ENCODE data around the gene SEMA3B. TPM values are rescaled to one million over a fixed set of nuclear protein-coding genes. Genes with fewer than 3 reads are reported as not detected.
A peak's percentile ranks its signal among the peaks of the same experiment; 100 is the strongest.
"Not testable (repeated sequence)": the region's sequence is repeated elsewhere in the genome, so short reads cannot be mapped to it uniquely, and the experiment has no call there.

SEMA3B gene
- total and polyA plus RNA-seq, 12 donors = 6.0 to 496 (median 224) TPM

GRCh38 chr3:50276762-50277101 is 7.8 kb downstream of the SEMA3B start:
- H3K4me3 ChIP-seq = no peak overlapping the region

GRCh38 chr3:50278123-50278879 is 9.4 kb downstream of the SEMA3B start:
- Histone ChIP-seq H3K27ac (no peak overlapping the region), H3K36me3 (replicated peaks in 1 of 2) (peaks cover 0 to 33% of the 10 kb centered on the region in 2 donors), H3K9me3 (replicated peaks in 1 of 3) (no peaks in the 10 kb centered on the region), H3K4me3 (no peak overlapping the region), H3K4me1 (replicated peaks in 1 of 2) (peaks cover 5 to 18% of the 10 kb centered on the region in 2 donors), H3K27me3 (peaks cover 4% of the 10 kb centered on the region)
- intact Hi-C loops (cut with DNase I) = loop anchor here in 1 of 2 donors (5.0 to 10.0 kb wide), 2 partner anchors 86 to 154 kb away; partner anchors contain the start of gene GNAT1
- TF ChIP-seq POLR2A (IDR thresholded peaks at IDR 0.05) = no peak
- DNase-seq = no peak
- 81 to 87% (median 85%) methylated on average over 3 to 4 of the region's 4 CpGs for WGBS, 4 donors

More at GRCh38 chr3:50276762-50277101, 7.8 kb downstream of the SEMA3B start:
- intact Hi-C loops (cut with DNase I) = loop anchor here in 1 of 2 donors (5.0 to 10.0 kb wide), 2 partner anchors 84 to 152 kb away; partner anchors contain the start of gene GNAT1
- WGBS, 4 donors = 85 to 90% (median 86%) methylated on average over 14 to 17 of the region's 17 CpGs
- no peak overlapping the region for H3K27ac ChIP-seq
- TF ChIP-seq CTCF (IDR thresholded peaks at IDR 0.05) = no peak
- no peak for TF ChIP-seq POLR2A (IDR thresholded peaks at IDR 0.05)
- peaks cover 4% of the 10 kb centered on the region for H3K27me3 ChIP-seq
- no peaks in the 10 kb centered on the region for H3K9me3 ChIP-seq (replicated peaks in 1 of 3)
- peak in 1 of 7 donors; percentile 12 for DNase-seq
- H3K4me1 ChIP-seq (replicated peaks in 1 of 2) = peaks cover 10 to 33% of the 10 kb centered on the region in 2 donors
- peaks cover 0 to 33% of the 10 kb centered on the region in 2 donors for H3K36me3 ChIP-seq (replicated peaks in 1 of 2)

- Histone ChIP-seq H3K4me1 (replicated peaks in 1 of 2) (peaks cover 0 to 12% of the 10 kb centered on the region in 2 donors), H3K27me3 (peaks cover 4% of the 10 kb centered on the region), H3K4me3 (no peak within 1 kb of the TSS), H3K36me3 (replicated peaks in 1 of 2) (peaks cover 0 to 27% of the 10 kb centered on the region in 2 donors), H3K27ac (no peak within 1 kb of the TSS), H3K9me3 (replicated peaks in 1 of 3) (no peaks in the 10 kb centered on the region)
- TF ChIP-seq POLR2A (IDR thresholded peaks at IDR 0.05) (no peak), CTCF (IDR thresholded peaks at IDR 0.05) (no peak)
- 40 to 100% (median 44%) methylated on average over 1 to 2 of the region's 2 CpGs for WGBS, 4 donors
- DNase-seq = peak in 1 of 7 donors; percentile 21
- intact Hi-C loops (cut with DNase I) = loop anchor here in 1 of 2 donors (5.0 to 10.0 kb wide), 2 partner anchors 87 to 154 kb away; partner anchors contain the start of gene GNAT1
Measured at GRCh38 chr3:50278880-50279224, 9.9 kb downstream of the SEMA3B start, which contains the start of gene LSMEM2. Gene LSMEM2, plus strand, starts transcription at chr3:50279087. Its CDS starts 27 bp downstream, at chr3:50279114.

- peaks cover 0 to 7% of the 10 kb centered on the region in 2 donors for H3K4me1 ChIP-seq (replicated peaks in 1 of 2)
- H3K27me3 ChIP-seq = peaks cover 4% of the 10 kb centered on the region
- H3K27ac ChIP-seq = no peak overlapping the region
- intact Hi-C loops (cut with DNase I) = loop anchor here (5.0 to 10.0 kb wide), 2 partner anchors 87 to 155 kb away; partner anchors contain the start of gene GNAT1 (in 1 of the 2)
- DNase-seq = peak in 2 of 7 donors; percentile 8 to 21
- 88 to 95% (median 91%) methylated on average over 6 to 8 of the region's 8 CpGs for WGBS, 4 donors
- TF ChIP-seq POLR2A (IDR thresholded peaks at IDR 0.05) (no peak), CTCF (IDR thresholded peaks at IDR 0.05) (no peak)
- peaks cover 0 to 24% of the 10 kb centered on the region in 2 donors for H3K36me3 ChIP-seq (replicated peaks in 1 of 2)
- no peak overlapping the region for H3K4me3 ChIP-seq
- H3K9me3 ChIP-seq (replicated peaks in 1 of 3) = no peaks in the 10 kb centered on the region
Measured at GRCh38 chr3:50279255-50280016, 10.5 kb downstream of the SEMA3B start.

- DNase-seq; H3K4me1 ChIP-seq (replicated peaks in 1 of 2); H3K27me3 ChIP-seq; H3K27ac ChIP-seq; H3K4me3 ChIP-seq; H3K9me3 ChIP-seq (replicated peaks in 1 of 3): not testable (repeated sequence)
- intact Hi-C loops (cut with DNase I) = loop anchor here in 1 of 2 donors (10.0 kb wide), 1 partner anchor 159 kb away; no protein-coding TSS in a partner anchor
- 66 to 73% (median 70%) methylated on average over 6 of the region's 6 CpGs for WGBS, 4 donors
- H3K36me3 ChIP-seq (replicated peaks in 1 of 2) = peaks cover 0 to 19% of the 10 kb centered on the region in 2 donors
Measured at GRCh38 chr3:50284121-50284520, 15.2 kb downstream of the SEMA3B start.
